ENCODE results near the gene CACNA1C. TPM values are rescaled to one million over a fixed set of nuclear protein-coding genes. Genes with fewer than 3 reads are reported as not detected.

Gene CACNA1C
- total RNA-seq, 4 donors from 2014 or later, result 5.2 to 12.9 (median 6.3) TPM

- Histone ChIP-seq H3K4me3 (no peak overlapping the region), H3K9me3 (no peaks in the 10 kb centered on the region), H3K27ac (no peak overlapping the region), H3K27me3 (no peaks in the 10 kb centered on the region), H3K4me1 (no peaks in the 10 kb centered on the region), H3K36me3 (no peaks in the 10 kb centered on the region)
- 83% methylated on average over 9 to 10 of the region's 10 CpGs for WGBS, 2 donors
- TF ChIP-seq POLR2A (IDR thresholded peaks at IDR 0.05) (no peak), CTCF (IDR thresholded peaks at IDR 0.05) (no peak), EP300 (IDR thresholded peaks at IDR 0.05) (no peak)
- DNase-seq (ENCODE audit: low spot score in 2 of 2), result no peak
Observed at GRCh38 chr12:2481951-2482350, 429.2 kb downstream of the CACNA1C start.

- 79 to 83% methylated on average over 13 of the region's 13 CpGs for WGBS, 2 donors
- H3K27me3 ChIP-seq, result no peaks in the 10 kb centered on the region
- H3K36me3 ChIP-seq, result no peaks in the 10 kb centered on the region
- no peak overlapping the region for H3K4me3 ChIP-seq
- no peak for DNase-seq (ENCODE audit: low spot score in 2 of 2)
- H3K27ac ChIP-seq, result no peak overlapping the region
- no peak for TF ChIP-seq EP300 (IDR thresholded peaks at IDR 0.05)
- TF ChIP-seq POLR2A (IDR thresholded peaks at IDR 0.05), result no peak
- no peak for TF ChIP-seq CTCF (IDR thresholded peaks at IDR 0.05)
- H3K9me3 ChIP-seq, result no peaks in the 10 kb centered on the region
- H3K4me1 ChIP-seq, result no peaks in the 10 kb centered on the region
Observed at GRCh38 chr12:2482938-2483660, 430.3 kb downstream of the CACNA1C start.

GRCh38 chr12:2483713-2484112 lies 430.9 kb downstream of the CACNA1C start:
- 72 to 80% methylated on average over 3 of the region's 3 CpGs for WGBS, 2 donors
- TF ChIP-seq EP300 (IDR thresholded peaks at IDR 0.05), result no peak
- no peak for TF ChIP-seq POLR2A (IDR thresholded peaks at IDR 0.05)
- no peak for TF ChIP-seq CTCF (IDR thresholded peaks at IDR 0.05)
- no peak for DNase-seq (ENCODE audit: low spot score in 2 of 2)
- Histone ChIP-seq H3K27ac (no peak overlapping the region), H3K27me3 (no peaks in the 10 kb centered on the region), H3K4me1 (no peaks in the 10 kb centered on the region), H3K4me3 (no peak overlapping the region), H3K36me3 (no peaks in the 10 kb centered on the region), H3K9me3 (no peaks in the 10 kb centered on the region)

GRCh38 chr12:2484141-2484776 lies 431.5 kb downstream of the CACNA1C start:
- Histone ChIP-seq H3K9me3 (no peaks in the 10 kb centered on the region), H3K27me3 (no peaks in the 10 kb centered on the region), H3K27ac (no peak overlapping the region), H3K4me3 (no peak overlapping the region), H3K4me1 (no peaks in the 10 kb centered on the region), H3K36me3 (no peaks in the 10 kb centered on the region)
- WGBS, 2 donors, result 79 to 83% methylated on average over 13 of the region's 13 CpGs
- DNase-seq (ENCODE audit: low spot score in 2 of 2), result no peak
- TF ChIP-seq CTCF (IDR thresholded peaks at IDR 0.05) (no peak), POLR2A (IDR thresholded peaks at IDR 0.05) (no peak), EP300 (IDR thresholded peaks at IDR 0.05) (no peak)

- H3K27me3 ChIP-seq, result no peaks in the 10 kb centered on the region
- H3K9me3 ChIP-seq, result no peaks in the 10 kb centered on the region
- TF ChIP-seq EP300 (IDR thresholded peaks at IDR 0.05) (no peak), CTCF (IDR thresholded peaks at IDR 0.05) (no peak), POLR2A (IDR thresholded peaks at IDR 0.05) (no peak)
- H3K4me3 ChIP-seq, result no peak overlapping the region
- no peaks in the 10 kb centered on the region for H3K36me3 ChIP-seq
- DNase-seq (ENCODE audit: low spot score in 2 of 2), result no peak
- WGBS, 2 donors, result 81 to 87% methylated on average over 6 to 7 of the region's 7 CpGs
- no peaks in the 10 kb centered on the region for H3K4me1 ChIP-seq
- H3K27ac ChIP-seq, result no peak overlapping the region
Observed at GRCh38 chr12:2485681-2486080, 432.9 kb downstream of the CACNA1C start.

All from tibial nerve (tissue), 4 donors.